Measurements from ENCODE around the gene ISL2. TPM values are rescaled to one million over a fixed set of nuclear protein-coding genes. Genes with fewer than 3 reads are reported as not detected.

Gene ISL2
- total RNA-seq, 2 donors from 2014 or later, result not detected

DNA sequence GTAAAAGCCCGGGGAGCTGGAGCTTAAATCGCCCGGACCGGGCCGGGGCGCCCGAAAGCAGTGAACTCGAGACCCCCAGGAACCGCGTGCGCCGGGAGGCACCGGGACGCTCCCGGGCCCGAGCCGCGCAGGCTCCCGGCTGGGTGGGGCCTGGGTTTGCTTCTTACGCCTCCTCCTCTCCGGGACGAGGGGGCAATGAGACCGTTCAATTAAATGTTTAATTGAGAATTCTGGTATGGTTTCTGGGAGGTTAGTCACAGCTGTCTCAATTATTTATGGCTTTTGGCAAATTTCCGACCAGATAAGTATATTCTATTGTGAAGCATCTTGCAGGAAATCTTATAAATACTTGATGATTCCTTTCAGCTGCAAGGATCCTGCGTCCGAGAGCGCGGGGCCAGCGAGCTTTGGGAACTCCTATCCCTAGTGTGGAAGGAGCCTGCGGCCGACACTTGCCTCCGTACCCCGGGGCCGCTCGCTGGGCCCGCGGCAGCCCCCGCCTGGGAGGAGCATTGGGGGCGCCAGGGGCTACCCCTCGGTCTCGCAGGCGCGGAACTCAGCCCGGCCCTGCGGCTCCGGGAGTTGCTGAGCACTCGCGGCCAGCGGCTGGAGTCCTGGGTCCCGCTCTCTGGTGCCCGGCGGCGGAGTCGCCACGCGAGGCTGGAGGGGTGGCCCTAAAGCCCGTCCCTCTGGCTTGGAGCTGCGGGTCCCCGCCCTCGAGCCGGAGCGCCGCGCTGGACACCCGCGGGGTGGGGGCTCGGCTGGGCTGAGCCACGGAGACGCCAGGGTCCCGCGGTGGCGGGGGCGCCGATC, 10.3 kb downstream of the ISL2 start:
- Mint-ChIP-seq H3K36me3 (peaks cover 11 to 17% of the 10 kb centered on the region in 2 donors), H3K9me3 (no peaks in the 10 kb centered on the region), H3K27ac (no peak overlapping the region)
- ATAC-seq (peak in 1 of 2 donors; percentile 14), DNase-seq (ENCODE audit: low spot score in 2 of 2) (no peak)

DNA sequence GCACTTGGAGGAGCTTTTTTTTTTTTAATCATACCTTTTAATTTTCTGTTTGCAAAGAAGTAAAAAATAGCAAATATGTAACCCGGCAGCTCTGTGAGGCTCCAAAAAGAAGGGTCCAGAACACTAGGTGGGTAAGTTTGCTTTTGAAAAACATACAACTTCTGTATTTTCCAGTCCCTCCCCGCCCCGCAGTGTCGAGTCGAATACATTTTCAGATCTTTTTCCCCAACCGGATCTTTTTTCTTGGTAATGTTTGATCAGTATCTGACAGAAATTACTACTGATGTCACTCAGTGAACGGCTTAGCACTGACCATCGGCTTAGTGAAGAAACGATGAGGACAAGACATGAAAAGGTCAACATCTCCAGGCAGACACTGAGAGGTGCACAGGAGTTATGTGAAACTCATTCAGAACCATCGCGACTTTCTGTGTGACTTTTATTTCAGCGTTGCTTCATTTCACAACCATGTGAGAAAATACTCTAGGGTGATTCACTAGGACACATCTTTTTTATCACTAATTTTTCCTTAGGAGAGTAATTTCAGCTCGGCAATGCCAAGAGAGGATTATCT, 11.0 kb downstream of the ISL2 start:
- peaks cover 9 to 14% of the 10 kb centered on the region in 2 donors for H3K36me3 Mint-ChIP-seq
- DNase-seq (ENCODE audit: low spot score in 2 of 2) (no peak), ATAC-seq (no peak)
- no peak overlapping the region for H3K27ac Mint-ChIP-seq
- no peaks in the 10 kb centered on the region for H3K9me3 Mint-ChIP-seq

- Mint-ChIP-seq H3K27ac (no peak overlapping the region), H3K9me3 (no peaks in the 10 kb centered on the region), H3K36me3 (peaks cover 9 to 14% of the 10 kb centered on the region in 2 donors)
- no peak for DNase-seq (ENCODE audit: low spot score in 2 of 2)
- no peak for ATAC-seq
Observed at GRCh38 chr15:76349301-76350070, 12.9 kb downstream of the ISL2 start.

- DNase-seq (ENCODE audit: low spot score in 2 of 2), result no peak
- no peak overlapping the region for H3K27ac Mint-ChIP-seq
- H3K9me3 Mint-ChIP-seq, result no peaks in the 10 kb centered on the region
- peak in 1 of 2 donors; percentile 54 for ATAC-seq
- H3K36me3 Mint-ChIP-seq, result peaks cover 0 to 2% of the 10 kb centered on the region in 2 donors
Observed at GRCh38 chr15:76353023-76353577, 16.5 kb downstream of the ISL2 start.

DNA sequence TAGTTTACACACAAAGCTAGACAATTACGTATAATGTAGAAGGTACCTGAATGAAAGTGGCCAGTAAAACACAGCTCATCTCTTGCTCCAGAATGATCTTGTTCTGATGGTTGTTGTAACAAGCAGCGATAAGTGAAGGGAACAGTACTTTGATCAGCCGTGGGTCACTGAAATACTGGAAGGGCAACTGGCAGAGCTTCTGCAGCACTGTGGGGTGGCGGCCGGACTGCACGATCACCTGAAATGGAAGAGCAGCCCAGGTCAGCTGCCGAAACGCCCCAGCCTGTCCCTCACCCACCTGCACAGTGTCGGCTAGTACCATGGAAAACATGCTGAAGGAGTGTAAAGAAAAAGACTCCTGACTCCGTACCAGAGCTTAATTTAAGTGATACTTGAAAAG, 17.3 kb downstream of the ISL2 start:
- DNase-seq (ENCODE audit: low spot score in 2 of 2) (no peak), ATAC-seq (no peak)
- Mint-ChIP-seq H3K9me3 (no peaks in the 10 kb centered on the region), H3K36me3 (no peaks in the 10 kb centered on the region), H3K27ac (no peak overlapping the region)

DNA sequence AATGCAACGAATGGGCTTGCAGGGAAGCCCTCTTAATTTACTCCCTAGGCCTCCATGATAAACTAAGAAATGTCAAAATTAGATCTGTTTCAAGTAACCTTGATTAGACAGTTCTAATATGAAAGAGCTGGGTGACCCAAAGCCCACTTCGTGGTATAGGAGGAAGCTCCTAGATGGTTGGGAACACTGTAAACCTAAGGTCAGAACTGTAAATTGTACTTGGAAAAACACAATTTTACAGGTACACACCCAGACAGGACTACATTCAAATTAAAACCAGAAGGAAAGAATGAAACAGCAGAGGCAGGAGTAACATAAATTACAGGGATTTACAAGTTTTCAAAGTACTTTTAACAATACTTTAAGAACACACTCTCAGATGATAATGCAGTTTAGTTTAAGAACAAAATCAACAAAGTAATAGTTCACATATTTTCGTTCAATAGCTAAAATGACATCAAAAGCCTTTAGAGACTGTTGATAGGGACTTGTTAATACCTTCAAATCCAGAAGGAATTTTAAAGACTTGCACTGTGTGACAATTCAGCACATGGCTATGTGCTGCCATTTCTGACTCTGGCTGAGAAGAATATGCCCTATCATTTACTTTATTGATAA, 18.4 kb downstream of the ISL2 start:
- ATAC-seq, result no peak
- no peak for DNase-seq (ENCODE audit: low spot score in 2 of 2)
- Mint-ChIP-seq H3K9me3 (no peaks in the 10 kb centered on the region), H3K27ac (no peak overlapping the region), H3K36me3 (no peaks in the 10 kb centered on the region)

GRCh38 chr15:76358453-76358852, 21.9 kb downstream of the ISL2 start:
- Mint-ChIP-seq H3K36me3 (no peaks in the 10 kb centered on the region), H3K9me3 (no peaks in the 10 kb centered on the region), H3K27ac (no peak overlapping the region)
- no peak for ATAC-seq
- no peak for DNase-seq (ENCODE audit: low spot score in 2 of 2)

GRCh38 chr15:76359152-76359551, 22.6 kb downstream of the ISL2 start:
- Mint-ChIP-seq H3K27ac (no peak overlapping the region), H3K9me3 (no peaks in the 10 kb centered on the region), H3K36me3 (no peaks in the 10 kb centered on the region)
- ATAC-seq, result no peak
- no peak for DNase-seq (ENCODE audit: low spot score in 2 of 2)

DNA sequence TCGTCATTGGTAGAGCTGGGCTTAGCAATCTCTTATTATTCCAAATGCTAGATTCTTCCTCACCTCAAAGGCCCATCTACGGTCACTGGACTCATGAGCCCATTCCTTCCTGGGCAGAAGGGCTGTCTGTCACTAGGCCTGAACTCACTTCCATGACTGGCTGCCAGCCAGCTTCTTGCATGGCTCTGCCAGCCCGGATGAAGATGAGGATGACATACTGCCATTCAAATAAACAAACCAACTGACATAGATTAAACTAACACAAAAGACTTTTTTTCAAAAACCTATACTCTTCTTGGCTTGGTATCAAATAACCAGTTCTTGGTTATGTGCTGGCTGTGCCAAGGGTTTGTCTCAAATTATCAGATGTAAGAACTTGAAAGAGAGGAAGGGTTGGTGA, 23.8 kb downstream of the ISL2 start:
- ATAC-seq, result no peak
- H3K36me3 Mint-ChIP-seq, result no peaks in the 10 kb centered on the region
- H3K27ac Mint-ChIP-seq, result no peak overlapping the region
- DNase-seq (ENCODE audit: low spot score in 2 of 2), result no peak
- no peaks in the 10 kb centered on the region for H3K9me3 Mint-ChIP-seq

DNA sequence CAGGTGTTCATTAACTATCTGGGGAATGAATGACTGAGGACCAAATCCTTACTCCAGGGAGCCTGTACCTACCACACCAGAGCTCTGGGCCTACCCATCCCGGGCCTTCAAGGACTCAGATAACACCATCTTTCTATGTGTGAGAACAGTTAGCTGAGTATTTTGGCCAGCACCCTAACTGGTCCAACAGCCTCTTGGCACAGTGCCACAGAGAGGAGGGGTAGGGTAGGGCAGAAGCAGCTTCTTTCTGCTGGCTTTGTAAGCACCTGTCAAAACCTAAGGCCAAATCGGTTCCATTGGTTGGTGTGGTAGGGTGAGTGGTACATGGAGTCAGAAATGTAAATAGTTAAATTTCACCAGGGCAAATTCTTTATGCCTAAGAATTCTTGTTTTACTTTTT, 26.7 kb downstream of the ISL2 start:
- ATAC-seq (no peak), DNase-seq (ENCODE audit: low spot score in 2 of 2) (no peak)
- Mint-ChIP-seq H3K36me3 (no peaks in the 10 kb centered on the region), H3K9me3 (no peaks in the 10 kb centered on the region), H3K27ac (peak overlapping the region in 1 of 2 donors; percentile 14)

DNA sequence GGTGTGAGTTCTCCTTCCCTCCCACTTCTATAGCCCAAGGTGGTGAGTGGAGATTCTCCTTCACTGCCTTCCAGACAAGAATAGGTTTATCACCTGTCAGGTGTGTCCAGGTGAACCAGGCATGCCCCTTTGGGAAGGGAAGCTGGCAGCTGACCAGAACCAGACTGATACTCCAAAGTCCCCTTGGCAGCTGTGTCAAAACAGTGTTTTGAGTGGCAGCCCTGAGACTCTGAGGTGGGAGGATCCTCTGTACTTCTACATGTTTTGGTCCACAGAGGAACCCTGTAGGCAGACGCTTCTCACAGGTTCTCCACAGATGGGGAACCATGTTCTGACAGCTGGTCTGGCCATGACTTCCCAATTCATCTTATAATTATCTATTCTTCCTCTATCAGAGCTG, 30.1 kb downstream of the ISL2 start:
- H3K36me3 Mint-ChIP-seq, result no peaks in the 10 kb centered on the region
- H3K27ac Mint-ChIP-seq, result no peak overlapping the region
- DNase-seq (ENCODE audit: low spot score in 2 of 2) (no peak), ATAC-seq (no peak)
- no peaks in the 10 kb centered on the region for H3K9me3 Mint-ChIP-seq

DNA sequence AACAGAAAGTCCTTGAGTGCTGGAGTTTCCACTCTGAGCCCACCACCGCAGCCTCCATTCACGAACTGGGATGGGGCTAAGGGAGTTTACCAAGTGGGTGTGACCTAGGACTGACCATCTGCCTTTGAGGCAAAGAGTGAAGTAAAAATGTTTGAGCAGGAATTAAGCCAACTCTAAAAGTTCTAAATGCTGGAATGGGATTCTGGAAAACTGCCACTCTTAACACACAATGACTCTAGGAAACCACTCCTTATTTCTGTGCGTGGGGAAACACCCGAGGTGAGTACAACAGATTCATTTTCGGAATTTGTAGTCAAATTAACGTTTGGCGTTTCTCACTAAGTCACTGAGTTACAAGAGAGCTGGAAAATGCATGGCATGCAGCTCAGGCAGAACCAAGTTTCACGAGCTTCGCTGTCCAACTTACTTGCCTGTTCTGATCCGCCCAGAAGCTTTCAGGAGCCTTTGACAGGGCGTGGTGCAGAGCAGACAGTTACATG, 31.6 kb downstream of the ISL2 start:
- Mint-ChIP-seq H3K27ac (peak overlapping the region in 1 of 2 donors; percentile 72), H3K36me3 (peaks cover 0 to 7% of the 10 kb centered on the region in 2 donors), H3K9me3 (no peaks in the 10 kb centered on the region)
- ATAC-seq (no peak), DNase-seq (ENCODE audit: low spot score in 2 of 2) (no peak)

GRCh38 chr15:76376029-76376428, 39.5 kb downstream of the ISL2 start:
- Mint-ChIP-seq H3K36me3 (peaks cover 0 to 7% of the 10 kb centered on the region in 2 donors), H3K27ac (no peak overlapping the region), H3K9me3 (no peaks in the 10 kb centered on the region)
- ATAC-seq, result no peak
- no peak for DNase-seq (ENCODE audit: low spot score in 2 of 2)

DNA sequence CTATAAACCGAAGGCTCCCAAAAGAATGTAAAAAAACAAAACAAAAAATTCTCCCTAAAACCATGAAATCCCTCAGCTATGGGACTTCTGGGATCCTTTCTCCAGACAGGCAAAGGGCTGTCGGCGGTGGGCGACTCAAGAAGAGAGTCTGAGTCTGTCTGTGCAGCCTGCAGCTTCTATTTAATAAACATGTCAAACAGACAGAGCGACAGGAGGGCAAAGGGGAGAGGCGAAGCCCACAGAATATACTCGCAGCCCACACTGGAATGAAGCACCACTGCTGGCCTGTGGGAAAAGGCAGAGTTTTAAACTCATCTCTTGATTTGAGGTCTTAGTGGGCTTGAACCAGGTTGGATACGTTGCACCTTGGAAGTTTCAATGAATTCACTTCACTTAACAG, 40.2 kb downstream of the ISL2 start:
- Mint-ChIP-seq H3K9me3 (no peaks in the 10 kb centered on the region), H3K27ac (peak overlapping the region in 1 of 2 donors; percentile 68), H3K36me3 (peaks cover 0 to 7% of the 10 kb centered on the region in 2 donors)
- DNase-seq (ENCODE audit: low spot score in 2 of 2) (no peak), ATAC-seq (no peak)

DNA sequence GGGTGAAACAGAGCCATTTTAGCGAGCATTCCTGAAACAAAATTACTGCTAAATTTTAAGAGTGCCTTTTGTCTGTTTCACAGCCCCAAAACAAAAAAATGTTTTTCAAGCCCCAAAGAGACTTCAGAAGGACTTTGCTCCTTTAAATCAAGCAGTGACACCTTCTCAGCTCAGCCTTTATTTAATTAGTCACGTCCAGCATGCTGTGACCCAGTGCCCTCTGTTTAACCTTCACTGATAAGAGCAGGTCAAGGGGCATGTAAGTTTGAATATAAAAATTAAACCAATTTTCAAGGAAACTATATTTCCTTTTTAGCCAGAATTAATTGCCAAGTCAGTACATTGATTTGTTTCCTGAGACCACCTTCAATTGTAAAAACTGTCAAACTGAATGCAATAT, 40.6 kb downstream of the ISL2 start:
- H3K27ac Mint-ChIP-seq, result no peak overlapping the region
- H3K9me3 Mint-ChIP-seq, result no peaks in the 10 kb centered on the region
- no peak for DNase-seq (ENCODE audit: low spot score in 2 of 2)
- H3K36me3 Mint-ChIP-seq, result peaks cover 0 to 3% of the 10 kb centered on the region in 2 donors
- ATAC-seq, result no peak

GRCh38 chr15:76377751-76378150, 41.2 kb downstream of the ISL2 start:
- no peaks in the 10 kb centered on the region for H3K9me3 Mint-ChIP-seq
- H3K36me3 Mint-ChIP-seq, result no peaks in the 10 kb centered on the region
- no peak overlapping the region for H3K27ac Mint-ChIP-seq
- ATAC-seq, result no peak
- DNase-seq (ENCODE audit: low spot score in 2 of 2), result no peak

Data from activated naive CD4-positive, alpha-beta T cell treated with anti-CD3 and anti-CD28 coated beads, Interleukin-2, amount 50 U/mL, for 72 hours (primary cell).